ENCODE data around the gene SFXN5.

Gene SFXN5

DNA sequence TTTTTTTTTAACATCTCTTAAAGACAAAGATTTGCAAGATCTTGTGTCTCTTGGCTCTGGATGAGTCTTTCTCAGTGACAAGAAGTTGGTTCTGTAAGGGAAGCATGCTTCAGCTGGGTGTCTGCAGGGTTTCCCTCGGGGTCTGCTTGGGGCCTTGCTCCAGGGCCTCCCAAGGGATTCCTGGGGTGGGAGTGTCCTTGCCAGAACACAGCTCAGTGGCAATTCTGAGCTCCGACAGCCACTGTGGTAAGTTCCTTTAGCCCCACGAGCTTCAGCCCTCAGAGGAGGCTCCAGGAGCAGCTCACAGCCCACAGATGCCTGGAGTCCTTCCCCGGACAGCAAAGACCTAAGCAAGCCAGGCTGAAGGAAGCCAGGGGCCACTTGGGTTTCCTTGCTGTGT is 101.8 kb downstream of the SFXN5 start:
- no peak for DNase-seq

DNA sequence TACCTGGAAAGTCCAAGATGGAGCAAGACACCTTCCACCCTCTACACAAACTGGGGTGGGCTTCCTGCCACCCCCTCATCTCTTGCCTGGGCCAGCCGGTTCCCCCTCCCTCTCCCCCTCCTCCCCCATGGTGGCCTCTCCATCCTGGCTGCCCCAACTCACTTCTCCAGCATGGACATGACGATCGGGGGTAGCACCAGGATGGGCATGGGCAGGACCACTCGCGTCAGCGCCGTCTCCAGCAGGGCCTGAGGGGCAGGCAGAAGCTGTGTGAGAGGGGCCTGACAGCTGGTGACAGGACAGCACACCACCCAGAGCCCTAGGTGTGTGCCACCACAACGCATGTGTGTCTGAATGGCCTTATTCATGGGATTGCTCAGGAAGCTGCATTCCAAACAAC is 103.2 kb downstream of the SFXN5 start:
- no peak for DNase-seq

DNA sequence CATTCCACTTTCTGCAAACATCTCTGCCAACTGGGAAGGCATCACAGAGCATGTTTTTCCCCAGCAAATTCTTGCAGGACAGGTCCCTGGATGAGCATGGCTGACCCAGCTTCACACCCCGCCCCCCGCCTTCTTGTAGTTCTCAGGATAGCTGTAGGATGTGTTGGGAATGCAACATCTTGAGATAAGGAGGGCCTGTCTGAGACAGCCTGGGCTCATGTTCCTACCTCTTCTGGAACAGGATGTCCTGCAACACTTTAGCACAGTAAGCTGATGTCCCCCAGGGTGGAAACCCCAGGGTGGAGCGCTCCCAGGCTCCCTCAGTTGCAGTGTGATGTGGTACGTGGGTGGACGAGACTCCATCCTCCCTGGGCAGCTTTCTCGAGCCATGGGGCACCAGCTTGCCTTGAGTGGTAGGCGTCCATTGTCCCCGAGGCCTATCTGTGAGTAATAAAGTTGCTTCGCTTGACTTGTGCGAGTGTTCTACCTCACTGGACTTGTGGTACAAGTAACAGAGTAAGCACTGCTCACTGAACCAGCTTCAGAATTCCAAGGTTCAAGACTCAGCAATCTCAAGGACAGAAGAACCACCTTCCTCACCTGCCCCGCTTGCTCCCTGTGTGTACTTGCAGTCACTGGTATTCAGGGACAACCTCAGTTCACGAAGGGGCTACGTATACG is 105.6 kb downstream of the SFXN5 start:
- DNase-seq, result no peak

DNA sequence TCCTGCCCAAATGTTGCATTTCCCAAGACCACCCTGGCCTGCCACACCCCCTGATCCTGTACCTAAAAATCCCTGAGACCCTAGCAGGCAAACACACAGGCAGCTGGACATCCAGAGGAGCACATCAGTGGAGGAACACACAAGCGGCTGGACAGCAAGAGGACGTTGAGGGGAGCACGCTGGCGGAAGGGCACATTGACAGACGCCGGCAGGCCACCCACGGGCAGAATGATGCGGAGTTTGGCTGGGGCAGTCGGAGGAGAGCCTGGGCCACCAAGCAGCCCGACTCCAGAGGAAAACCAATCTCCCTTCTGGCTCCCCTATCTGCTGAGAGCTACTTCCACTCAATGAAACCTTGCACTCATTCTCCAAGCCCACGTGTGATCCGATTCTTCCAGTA is 106.5 kb downstream of the SFXN5 start:
- no peak for DNase-seq

DNA sequence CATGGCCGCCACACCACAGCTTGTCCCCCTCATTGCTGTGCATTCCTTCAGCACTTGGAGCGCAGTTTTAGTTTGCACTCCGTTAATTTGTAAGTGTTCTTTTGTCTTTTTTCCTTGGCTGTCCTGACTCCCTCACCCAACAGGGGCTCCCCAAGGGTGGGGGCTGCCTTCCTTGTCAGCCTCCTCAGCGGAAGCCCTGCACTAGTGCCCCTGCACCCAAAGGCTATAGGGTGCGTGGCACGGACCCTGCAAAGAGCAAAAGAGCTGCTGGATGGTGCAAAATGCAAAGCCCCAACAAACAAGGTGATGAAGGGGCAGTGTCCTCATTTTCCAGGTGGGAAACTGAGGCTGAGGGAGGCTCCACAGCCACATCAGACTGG is 107.4 kb downstream of the SFXN5 start:
- DNase-seq, result no peak

- DNase-seq, result no peak
Measured at GRCh38 chr2:72963423-72964145, 107.9 kb downstream of the SFXN5 start.

GRCh38 chr2:72962911-72963310 is 108.6 kb downstream of the SFXN5 start:
- DNase-seq, result no peak

DNA sequence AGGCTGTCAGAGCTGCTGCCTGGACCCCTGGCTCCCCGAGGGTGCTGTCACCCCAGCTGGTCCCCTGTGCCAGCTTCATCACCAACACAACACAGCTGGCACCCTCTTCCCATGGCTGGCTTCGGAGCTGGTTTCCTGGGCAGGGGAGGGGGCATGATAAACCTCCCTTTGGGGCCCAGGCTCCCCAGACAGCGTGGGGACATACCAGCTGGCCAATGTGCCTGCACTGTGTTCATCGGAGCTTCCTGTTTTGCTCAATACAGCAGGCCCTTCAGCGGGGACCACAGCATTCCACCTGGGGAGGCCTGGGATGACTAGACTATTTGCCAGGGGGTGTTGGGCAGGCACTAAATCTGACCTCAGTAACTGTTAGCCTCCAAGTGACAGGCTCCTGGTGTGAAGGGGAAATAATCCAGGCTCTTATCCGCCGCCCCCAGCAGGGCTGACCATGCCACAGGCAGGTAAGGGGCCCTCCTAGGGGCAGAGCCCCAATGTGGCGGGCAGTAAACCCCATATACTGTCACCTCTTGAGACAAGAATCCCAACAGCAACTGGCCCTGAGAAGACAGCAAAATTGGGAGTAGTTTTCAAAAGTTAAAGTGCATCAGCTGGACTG is 109.6 kb downstream of the SFXN5 start:
- DNase-seq, result no peak

- no peak for DNase-seq
Measured at GRCh38 chr2:72961036-72961720, 110.3 kb downstream of the SFXN5 start.

GRCh38 chr2:72959995-72960981 is 111.2 kb downstream of the SFXN5 start:
- no peak for DNase-seq

GRCh38 chr2:72959554-72959953 is 112.0 kb downstream of the SFXN5 start:
- no peak for DNase-seq

DNA sequence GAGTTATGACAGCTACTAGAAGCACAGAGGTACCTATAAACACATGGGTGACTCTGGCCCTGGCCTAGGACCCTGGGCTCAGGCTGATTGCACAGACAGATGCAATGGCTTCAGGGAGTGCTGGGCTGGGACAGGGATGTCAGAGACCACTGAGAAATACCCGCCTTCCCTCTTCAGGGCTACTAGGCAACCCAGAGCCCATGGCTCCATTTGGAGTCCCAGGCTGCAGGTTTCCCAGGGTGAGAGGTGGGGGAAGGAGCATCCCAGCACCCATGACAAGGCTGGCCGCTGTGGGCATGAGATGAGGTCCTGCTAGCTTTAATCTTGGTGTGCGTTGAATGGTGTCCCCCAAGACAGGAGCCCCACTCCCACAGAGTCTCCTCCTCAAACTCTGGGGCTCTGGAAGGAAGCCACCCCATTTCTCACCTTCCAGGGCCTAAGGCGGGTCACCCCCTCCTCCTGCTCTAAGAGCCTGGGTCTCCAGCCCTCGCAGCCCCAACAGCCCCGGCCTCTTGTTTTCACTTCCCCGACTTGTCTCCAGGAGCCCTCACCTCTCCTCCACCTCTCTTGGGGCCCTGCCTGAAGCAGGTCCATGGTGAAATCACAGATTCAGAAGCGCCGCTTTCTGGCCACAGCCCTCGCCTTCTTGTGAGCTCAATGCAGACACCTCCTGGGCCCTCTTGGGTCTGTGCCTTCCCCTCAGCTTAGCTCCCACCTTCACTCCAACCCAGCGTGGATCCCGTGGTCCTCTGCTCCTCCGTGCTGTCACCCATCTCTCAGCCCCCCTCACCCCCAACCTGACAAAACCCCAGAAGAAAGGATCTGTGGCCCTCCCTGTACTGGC is 112.7 kb downstream of the SFXN5 start:
- no peak for DNase-seq

DNA sequence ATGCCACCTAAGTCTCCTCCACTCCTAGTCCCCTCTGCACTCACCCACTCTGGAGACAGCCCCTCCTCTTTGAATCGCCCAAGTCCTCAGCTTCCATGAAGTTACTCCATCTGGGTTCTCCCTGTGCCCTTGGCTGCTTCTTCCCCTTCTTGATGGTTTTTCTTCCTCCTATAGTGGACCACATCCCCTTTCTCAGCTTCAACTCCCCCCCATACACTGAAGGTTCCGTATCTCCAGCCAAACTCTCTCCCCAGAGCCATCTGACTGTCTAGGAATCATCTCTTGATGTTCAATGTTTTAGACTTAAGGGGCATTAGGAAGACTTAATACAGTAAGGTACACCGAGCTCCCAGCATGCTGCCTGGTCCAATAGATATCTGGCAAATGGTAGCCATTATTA is 114.6 kb downstream of the SFXN5 start:
- DNase-seq, result no peak

DNA sequence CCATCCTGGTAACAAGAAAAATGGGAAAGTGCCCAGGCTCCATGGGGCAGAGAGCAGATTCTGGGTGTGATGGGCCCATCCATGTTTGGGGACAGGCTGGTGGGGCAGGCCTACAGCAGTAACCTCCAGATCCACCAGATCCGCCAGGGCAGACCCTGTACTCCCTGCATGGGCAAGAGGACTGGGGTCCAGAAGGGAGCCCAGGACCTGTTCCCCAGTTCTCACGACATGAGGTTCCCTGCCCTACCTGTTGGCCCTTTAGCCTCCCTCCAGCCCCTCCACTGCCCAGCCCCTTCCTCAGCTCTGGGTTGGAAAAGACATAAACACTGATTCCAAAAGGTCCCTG is 115.5 kb downstream of the SFXN5 start:
- no peak for DNase-seq

- no peak for DNase-seq
Measured at GRCh38 chr2:72955228-72956049, 116.1 kb downstream of the SFXN5 start.

GRCh38 chr2:72954376-72955227 is 116.9 kb downstream of the SFXN5 start:
- DNase-seq, result no peak

DNA sequence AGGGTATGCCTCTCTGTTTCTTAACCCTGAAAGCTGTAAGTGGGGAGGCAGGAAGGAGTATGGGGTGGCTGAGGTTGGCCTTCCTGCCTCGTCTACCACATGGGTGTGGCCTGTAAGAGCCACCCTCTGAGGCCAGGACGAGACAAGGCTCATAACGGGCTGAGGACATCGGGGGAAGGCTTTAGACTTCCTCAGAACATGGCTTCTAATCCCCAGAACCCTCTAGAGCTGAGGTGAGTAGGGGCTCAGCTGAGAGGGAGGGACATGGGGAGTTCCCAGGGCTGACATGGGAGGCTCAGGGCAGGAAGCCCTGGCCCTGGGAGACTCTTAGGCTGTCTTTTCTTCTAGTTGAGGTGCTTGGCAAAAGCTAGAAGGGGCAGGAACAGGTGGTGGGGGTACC is 117.5 kb downstream of the SFXN5 start:
- DNase-seq, result no peak

DNA sequence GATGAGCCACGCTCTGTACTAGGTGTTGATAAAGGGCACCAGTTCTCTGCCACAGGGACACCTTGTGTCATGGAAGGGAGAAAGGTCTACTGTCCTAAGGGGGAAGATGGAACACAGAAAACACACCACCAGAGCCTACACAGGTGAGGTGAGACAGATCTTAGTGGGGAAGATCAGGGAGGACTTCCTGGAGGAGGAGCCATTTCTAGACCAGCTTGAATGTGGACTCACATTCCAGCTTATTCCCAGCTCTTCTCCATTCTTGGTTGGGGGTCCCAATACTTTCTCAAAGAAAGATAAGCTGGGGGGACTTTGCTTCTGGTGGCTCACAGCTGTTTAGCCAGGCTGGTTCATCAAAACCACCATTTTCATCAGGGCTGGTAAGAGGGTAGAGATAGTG is 118.0 kb downstream of the SFXN5 start:
- no peak for DNase-seq

- no peak for DNase-seq
Measured at GRCh38 chr2:72952961-72953360, 118.6 kb downstream of the SFXN5 start.
